HEK293 (cell line): Measurements from ENCODE around the gene TSTD1.

Experiments
- CTCF ChIA-PET: fragments of 350-600 bp; formaldehyde crosslinking; extraction: SDS; loops from one replicate; lab custom pipeline; 2021; ENCODE audit warnings: antibody characterized with exemption; lab: Yijun Ruan, JAX
- POLR2A ChIA-PET: fragments of 300-600 bp; formaldehyde crosslinking; extraction: SDS; loops from one replicate; lab custom pipeline; 2020; ENCODE audit warnings: antibody characterized with exemption, inconsistent platforms; lab: Yijun Ruan, JAX
- H3K27ac ChIP-seq: fragments of 200-500 bp; sonication (Bioruptor generic); 2 replicates; pipeline ENCODE4 v1.5.1; 2014; ENCODE audit warnings: low read depth, low read length, control low read depth, inconsistent platforms; ENCODE audit errors: extremely low read depth
- H3K36me3 ChIP-seq, 2 experiments: fragments of 200-500 bp in 1 of 2; sonication (Bioruptor generic) in 1 of 2; 1 replicate in 1 of 2; 2 replicates in 1 of 2; pipeline ENCODE4 v1.5.1; 2014 to 2017; ENCODE audit warnings: inconsistent platforms in 2 of 2, low read length in 2 of 2; ENCODE audit not compliant: control insufficient read depth in 2 of 2, insufficient read depth in 1 of 2
- H3K4me1 ChIP-seq: fragments of 200-500 bp; sonication (Bioruptor generic); 2 replicates; pipeline ENCODE4 v1.5.1; 2014; ENCODE audit warnings: mild to moderate bottlenecking, low read length, inconsistent platforms; ENCODE audit not compliant: control insufficient read depth, insufficient read depth
- H3K4me3 ChIP-seq: 2 replicates; pipeline ENCODE4 v1.5.1; 2011; ENCODE audit warnings: low read depth, mild to moderate bottlenecking, control low read depth, low read length, moderate library complexity
- H3K9me3 ChIP-seq: fragments of 200-500 bp; sonication (Bioruptor generic); 2 replicates; pipeline ENCODE4 v1.5.1; 2014; ENCODE audit warnings: low read depth, low read length, inconsistent platforms; ENCODE audit not compliant: control insufficient read depth, insufficient read depth
- BCL11B ChIP-seq: fragments of 450-650 bp; formaldehyde crosslinking; IDR thresholded peaks from 2 replicates; pipeline ENCODE4 v1.5.1; 2016; ENCODE audit warnings: low read depth, missing biosample characterization, missing genetic modification characterization
- HOXA7 ChIP-seq: sonication (generic); formaldehyde crosslinking; IDR thresholded peaks from 2 replicates; pipeline ENCODE4 v1.8.1; 2022; ENCODE audit warnings: missing genetic modification reagents, borderline replicate concordance
- KLF1 ChIP-seq: fragments of 450-650 bp; formaldehyde crosslinking; IDR thresholded peaks from 2 replicates; pipeline ENCODE4 v1.5.1; 2016; ENCODE audit warnings: missing biosample characterization, missing genetic modification characterization
- KLF16 ChIP-seq: fragments of 450-650 bp; formaldehyde crosslinking; IDR thresholded peaks from 2 replicates; pipeline ENCODE4 v1.5.1; 2017; ENCODE audit warnings: missing biosample characterization, missing genetic modification characterization
- MYNN ChIP-seq: fragments of 450-650 bp; formaldehyde crosslinking; IDR thresholded peaks from 2 replicates; pipeline ENCODE4 v1.5.1; 2016; ENCODE audit warnings: missing biosample characterization, missing genetic modification characterization, borderline replicate concordance
- RBAK ChIP-seq: fragments of 450-650 bp; formaldehyde crosslinking; IDR thresholded peaks from 2 replicates; pipeline ENCODE4 v1.5.1; 2016; ENCODE audit warnings: missing biosample characterization, missing genetic modification characterization
- SCRT1 ChIP-seq: fragments of 450-650 bp; formaldehyde crosslinking; IDR thresholded peaks from 2 replicates; pipeline ENCODE4 v1.5.1; 2016; ENCODE audit warnings: missing biosample characterization, missing genetic modification characterization, borderline replicate concordance
- SETDB1 ChIP-seq: IDR thresholded peaks from one replicate; pipeline ENCODE4 v1.6.1; 2017; ENCODE audit warnings: mild to moderate bottlenecking, low read length, moderate library complexity, mixed read lengths; ENCODE audit not compliant: insufficient read length
- SP2 ChIP-seq: fragments of 450-650 bp; formaldehyde crosslinking; IDR thresholded peaks from 2 replicates; pipeline ENCODE4 v1.5.1; 2016; ENCODE audit warnings: missing biosample characterization, missing genetic modification characterization
- TCF7L2 ChIP-seq: IDR thresholded peaks from 2 replicates; pipeline ENCODE4 v1.6.1; 2011; ENCODE audit warnings: low read depth, mild to moderate bottlenecking, inconsistent platforms, low read length, moderate library complexity, borderline replicate concordance
- ZBTB17 ChIP-seq: fragments of 450-650 bp; formaldehyde crosslinking; IDR thresholded peaks from 2 replicates; pipeline ENCODE4 v1.5.1; 2016; ENCODE audit warnings: missing biosample characterization, missing genetic modification characterization
- ZBTB21 ChIP-seq: fragments of 450-650 bp; formaldehyde crosslinking; IDR thresholded peaks from 2 replicates; pipeline ENCODE4 v1.5.1; 2017; ENCODE audit warnings: missing biosample characterization, missing genetic modification characterization
- ZEB2 ChIP-seq: fragments of 450-650 bp; formaldehyde crosslinking; IDR thresholded peaks from 2 replicates; pipeline ENCODE4 v1.5.1; 2016; ENCODE audit warnings: missing biosample characterization, missing genetic modification characterization
- ZFHX2 ChIP-seq: fragments of 450-650 bp; formaldehyde crosslinking; conservative IDR thresholded peaks from 2 replicates; pipeline ENCODE4 v1.5.1; 2016; ENCODE audit warnings: missing biosample characterization, missing genetic modification characterization
- ZNF169 ChIP-seq: fragments of 450-650 bp; formaldehyde crosslinking; IDR thresholded peaks from 2 replicates; pipeline ENCODE4 v1.5.1; 2016; ENCODE audit warnings: missing biosample characterization, missing genetic modification characterization
- ZNF341 ChIP-seq: fragments of 450-650 bp; formaldehyde crosslinking; IDR thresholded peaks from 2 replicates; pipeline ENCODE4; 2016; ENCODE audit warnings: low read depth, missing biosample characterization, missing genetic modification characterization
- ZNF391 ChIP-seq: fragments of 450-650 bp; formaldehyde crosslinking; IDR thresholded peaks from 2 replicates; pipeline ENCODE4 v1.5.1; 2016; ENCODE audit warnings: low read depth, missing biosample characterization, missing genetic modification characterization, borderline replicate concordance
- ZNF48 ChIP-seq: fragments of 450-650 bp; formaldehyde crosslinking; IDR thresholded peaks from 2 replicates; pipeline ENCODE4 v1.5.1; 2016; ENCODE audit warnings: missing biosample characterization, missing genetic modification characterization
- ZNF501 ChIP-seq: fragments of 450-650 bp; formaldehyde crosslinking; IDR thresholded peaks from 2 replicates; pipeline ENCODE4 v1.5.1; 2016; ENCODE audit warnings: missing biosample characterization, missing genetic modification characterization
- ZNF549 ChIP-seq: fragments of 450-650 bp; IDR thresholded peaks from 2 replicates; pipeline ENCODE4 v1.5.1; 2018; ENCODE audit warnings: missing biosample characterization, missing genetic modification characterization, mild to moderate bottlenecking, inconsistent platforms, moderate library complexity
- ZNF555 ChIP-seq: fragments of 450-650 bp; formaldehyde crosslinking; conservative IDR thresholded peaks from 2 replicates; pipeline ENCODE4 v1.5.1; 2017; ENCODE audit warnings: missing biosample characterization, mild to moderate bottlenecking, missing genetic modification characterization, inconsistent platforms
- ZNF776 ChIP-seq: fragments of 450-650 bp; formaldehyde crosslinking; IDR thresholded peaks from 2 replicates; pipeline ENCODE4 v1.5.0; 2017; ENCODE audit warnings: missing biosample characterization, missing genetic modification characterization, borderline replicate concordance
- ZNF777 ChIP-seq: fragments of 450-650 bp; formaldehyde crosslinking; IDR thresholded peaks from 2 replicates; pipeline ENCODE4 v1.5.1; 2017; ENCODE audit warnings: missing biosample characterization, missing genetic modification characterization, borderline replicate concordance
- TF ChIP-seq, protein P1 (sequence below): fragments of 450-650 bp; formaldehyde crosslinking; IDR thresholded peaks from 2 replicates; pipeline ENCODE4 v1.5.1; 2016; ENCODE audit warnings: missing biosample characterization, missing genetic modification characterization
- TF ChIP-seq, protein P2 (sequence below): fragments of 450-650 bp; formaldehyde crosslinking; IDR thresholded peaks from 2 replicates; pipeline ENCODE4 v1.5.1; 2017; ENCODE audit warnings: missing biosample characterization, missing genetic modification characterization
- TF ChIP-seq, protein P3 (sequence below): fragments of 450-650 bp; formaldehyde crosslinking; IDR thresholded peaks from 2 replicates; pipeline ENCODE4 v1.5.1; 2017; ENCODE audit warnings: missing biosample characterization, mild to moderate bottlenecking, missing genetic modification characterization, moderate library complexity

The TSTD1 gene

DNA sequence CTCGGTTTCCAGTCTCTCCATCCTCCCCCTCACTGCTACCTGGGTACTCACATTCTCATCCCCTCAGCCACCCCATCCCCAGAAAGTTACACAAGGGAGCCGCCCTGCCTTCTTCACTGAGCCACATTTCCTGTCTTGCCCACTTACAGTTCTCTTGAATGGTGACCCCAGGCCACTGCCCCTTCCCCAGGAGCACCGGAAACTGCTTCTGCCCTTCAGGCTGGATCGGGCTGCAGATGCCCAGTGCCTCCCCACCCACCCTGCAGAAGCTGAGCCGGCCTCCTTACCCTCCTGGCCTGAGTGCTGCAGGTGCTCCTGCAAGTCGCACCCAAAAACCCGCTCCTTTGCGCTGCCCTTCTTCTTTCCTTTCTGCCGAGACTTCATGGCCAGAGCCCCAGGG lies 30.5 kb upstream of the TSTD1 start:
- Histone ChIP-seq H3K36me3 (peaks cover 0 to 13% of the 10 kb centered on the region in 2 experiments; a peak in 1 of 3 replicates), H3K27ac (no peak overlapping the region), H3K4me1 (no peaks in the 10 kb centered on the region)
- CTCF ChIA-PET, result interaction anchor here (0.8 to 6.1 kb wide), 3 partner anchors 24 to 41 kb away, joined by 3 to 56 read pairs (median 3); partner anchors contain the start of gene KLHDC9
- no peak for TF ChIP-seq KLF16 (tag by site-specific recombination)
- TF ChIP-seq ZNF555 (tag by site-specific recombination), result no peak
- TF ChIP-seq SETDB1, result no peak
- no peak for TF ChIP-seq ZNF391 (tag by site-specific recombination)
- TF ChIP-seq, all 188 proteins: peak for 0
- POLR2A ChIA-PET, result no interaction called here
- Histone ChIP-seq H3K9me3 (no peaks in the 10 kb centered on the region), H3K4me3 (no peak overlapping the region)

DNA sequence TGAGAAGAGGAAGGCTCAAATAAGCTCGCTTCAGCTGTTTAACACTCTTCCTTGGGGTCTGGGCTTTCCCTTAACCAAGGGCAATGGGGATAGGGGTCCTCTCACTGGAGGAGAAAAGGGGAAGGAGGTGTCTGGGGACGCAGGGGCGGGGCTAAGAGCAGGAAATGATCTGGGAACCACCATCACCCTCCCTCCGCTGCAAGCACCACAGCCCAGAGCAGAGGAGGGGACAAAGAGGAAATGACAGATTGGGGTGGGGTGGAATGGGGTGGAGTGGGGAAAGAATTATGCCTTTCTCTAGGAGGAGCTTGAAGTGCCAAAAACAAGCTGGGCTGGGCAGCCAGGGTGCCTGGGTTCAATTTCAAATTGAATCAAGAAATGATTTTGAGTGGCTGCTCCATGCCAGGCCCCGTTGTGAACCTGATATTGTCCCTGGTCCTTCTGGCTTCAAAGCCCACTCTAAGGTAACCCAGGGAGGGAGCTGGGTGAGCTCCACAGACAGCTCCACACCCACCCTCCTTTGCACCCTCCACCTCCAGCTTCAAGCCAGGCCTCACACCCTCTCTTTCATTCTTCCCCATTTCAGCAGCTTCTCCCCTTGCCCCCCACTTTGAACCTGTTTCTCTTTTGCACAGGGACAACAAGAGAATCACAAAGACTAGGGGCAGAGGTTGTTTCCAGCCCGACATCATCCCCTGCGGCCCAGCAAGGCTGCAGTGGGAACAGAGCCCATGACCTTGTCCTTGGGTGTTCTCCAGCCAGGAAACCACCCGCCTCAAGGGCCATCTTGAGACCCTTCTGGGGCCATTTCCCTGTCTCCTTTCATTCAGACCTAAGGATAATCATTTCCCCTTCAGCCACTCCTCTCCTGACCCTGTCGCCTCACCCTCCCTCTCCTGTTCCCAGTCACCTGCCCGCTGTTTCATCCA lies 29.8 kb upstream of the TSTD1 start:
- TF ChIP-seq ZBTB21 (tag by site-specific recombination) (no peak), TCF7L2 (no peak), ZEB2 (tag by site-specific recombination) (no peak), ZNF341 (tag by site-specific recombination) (peak; percentile 47; the same call in 1 of the 2 replicates), ZNF501 (tag by site-specific recombination) (no peak), ZNF169 (tag by site-specific recombination) (no peak), KLF1 (tag by site-specific recombination) (peak; percentile 89)
- TF ChIP-seq, protein P1, sequence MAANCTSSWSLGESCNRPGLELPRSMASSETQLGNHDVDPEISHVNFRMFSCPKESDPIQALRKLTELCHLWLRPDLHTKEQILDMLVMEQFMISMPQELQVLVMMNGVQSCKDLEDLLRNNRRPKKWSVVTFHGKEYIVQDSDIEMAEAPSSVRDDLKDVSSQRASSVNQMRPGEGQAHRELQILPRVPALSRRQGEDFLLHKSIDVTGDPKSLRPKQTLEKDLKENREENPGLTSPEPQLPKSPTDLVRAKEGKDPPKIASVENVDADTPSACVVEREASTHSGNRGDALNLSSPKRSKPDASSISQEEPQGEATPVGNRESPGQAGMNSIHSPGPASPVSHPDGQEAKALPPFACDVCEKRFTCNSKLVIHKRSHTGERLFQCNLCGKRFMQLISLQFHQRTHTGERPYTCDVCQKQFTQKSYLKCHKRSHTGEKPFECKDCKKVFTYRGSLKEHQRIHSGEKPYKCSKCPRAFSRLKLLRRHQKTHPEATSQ (tag by site-specific recombination), result no peak
- no peaks in the 10 kb centered on the region for H3K9me3 ChIP-seq
- H3K4me3 ChIP-seq, result no peak overlapping the region
- CTCF ChIA-PET, result interaction anchor here (0.6 to 1.5 kb wide), 2 partner anchors 29 to 75 kb away, joined by 3 to 13 read pairs; partner anchors contain the start of gene KLHDC9
- POLR2A ChIA-PET, result interaction anchor here (0.9 kb wide), 1 partner anchor 23 kb away, joined by 3 read pairs; the partner anchor contains the start of gene USF1
- no peaks in the 10 kb centered on the region for H3K4me1 ChIP-seq
- no peak overlapping the region for H3K27ac ChIP-seq
- peaks cover 0 to 13% of the 10 kb centered on the region in 2 experiments; a peak in 1 of 3 replicates for H3K36me3 ChIP-seq

DNA sequence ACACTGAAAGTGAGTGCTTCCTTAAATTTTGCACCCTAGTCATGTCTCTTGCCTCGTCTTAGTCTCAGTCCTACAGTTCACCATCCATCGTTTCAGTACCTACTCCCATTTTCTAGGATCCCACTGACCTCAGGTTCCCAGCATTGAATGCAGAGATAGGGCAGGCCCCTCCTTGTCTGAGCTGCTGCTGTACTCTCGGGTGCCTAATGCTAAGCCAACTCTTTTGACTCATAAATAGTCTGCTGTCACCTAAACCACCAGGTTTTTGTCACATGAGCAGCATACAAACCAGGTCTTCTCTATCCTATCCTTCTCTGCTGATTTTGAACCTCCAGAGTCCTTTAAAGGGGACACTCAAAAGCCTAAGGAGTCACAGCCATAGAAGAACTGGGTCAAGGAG lies 27.9 kb upstream of the TSTD1 start:
- CTCF ChIA-PET, result no interaction called here
- no peaks in the 10 kb centered on the region for H3K9me3 ChIP-seq
- POLR2A ChIA-PET, result no interaction called here
- H3K27ac ChIP-seq, result no peak overlapping the region
- H3K36me3 ChIP-seq, result peaks cover 0 to 5% of the 10 kb centered on the region in 2 experiments; a peak in 1 of 3 replicates
- no peaks in the 10 kb centered on the region for H3K4me1 ChIP-seq
- H3K4me3 ChIP-seq, result no peak overlapping the region
- TF ChIP-seq HOXA7 (no peak), MYNN (tag by site-specific recombination) (no peak), BCL11B (no peak), SCRT1 (tag by site-specific recombination) (no peak), ZBTB17 (no peak), ZNF501 (tag by site-specific recombination) (no peak), ZNF549 (tag by site-specific recombination) (no peak), RBAK (tag by site-specific recombination) (no peak), ZNF776 (tag by site-specific recombination) (no peak), ZNF48 (no peak), SP2 (tag by site-specific recombination) (no peak), ZFHX2 (tag by site-specific recombination) (no peak), ZNF777 (no peak)
- TF ChIP-seq, protein P2, sequence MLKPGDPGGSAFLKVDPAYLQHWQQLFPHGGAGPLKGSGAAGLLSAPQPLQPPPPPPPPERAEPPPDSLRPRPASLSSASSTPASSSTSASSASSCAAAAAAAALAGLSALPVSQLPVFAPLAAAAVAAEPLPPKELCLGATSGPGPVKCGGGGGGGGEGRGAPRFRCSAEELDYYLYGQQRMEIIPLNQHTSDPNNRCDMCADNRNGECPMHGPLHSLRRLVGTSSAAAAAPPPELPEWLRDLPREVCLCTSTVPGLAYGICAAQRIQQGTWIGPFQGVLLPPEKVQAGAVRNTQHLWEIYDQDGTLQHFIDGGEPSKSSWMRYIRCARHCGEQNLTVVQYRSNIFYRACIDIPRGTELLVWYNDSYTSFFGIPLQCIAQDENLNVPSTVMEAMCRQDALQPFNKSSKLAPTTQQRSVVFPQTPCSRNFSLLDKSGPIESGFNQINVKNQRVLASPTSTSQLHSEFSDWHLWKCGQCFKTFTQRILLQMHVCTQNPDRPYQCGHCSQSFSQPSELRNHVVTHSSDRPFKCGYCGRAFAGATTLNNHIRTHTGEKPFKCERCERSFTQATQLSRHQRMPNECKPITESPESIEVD (tag by site-specific recombination), result no peak
- TF ChIP-seq, protein P3, sequence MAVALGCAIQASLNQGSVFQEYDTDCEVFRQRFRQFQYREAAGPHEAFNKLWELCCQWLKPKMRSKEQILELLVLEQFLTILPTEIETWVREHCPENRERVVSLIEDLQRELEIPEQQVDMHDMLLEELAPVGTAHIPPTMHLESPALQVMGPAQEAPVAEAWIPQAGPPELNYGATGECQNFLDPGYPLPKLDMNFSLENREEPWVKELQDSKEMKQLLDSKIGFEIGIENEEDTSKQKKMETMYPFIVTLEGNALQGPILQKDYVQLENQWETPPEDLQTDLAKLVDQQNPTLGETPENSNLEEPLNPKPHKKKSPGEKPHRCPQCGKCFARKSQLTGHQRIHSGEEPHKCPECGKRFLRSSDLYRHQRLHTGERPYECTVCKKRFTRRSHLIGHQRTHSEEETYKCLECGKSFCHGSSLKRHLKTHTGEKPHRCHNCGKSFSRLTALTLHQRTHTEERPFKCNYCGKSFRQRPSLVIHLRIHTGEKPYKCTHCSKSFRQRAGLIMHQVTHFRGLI (tag by site-specific recombination), result no peak
- TF ChIP-seq, all 188 proteins: peak for 0
